Liver (tissue), 9 donors: ENCODE results near the gene VASH2. TPM values are rescaled to one million over a fixed set of nuclear protein-coding genes. Genes with fewer than 3 reads are reported as not detected.

ENCODE experiments used
- DNase-seq: peaks from one replicate; pipeline ENCODE4 v3.0.0-alpha.2; 2017; ENCODE audit warnings: low spot score
- H3K27ac ChIP-seq, 2 donors: one replicate each; pipeline ENCODE4 v1.7.0; 2013; ENCODE audit warnings: inconsistent platforms in 2 of 2, low read length in 2 of 2, control low read depth in 1 of 2, low read depth in 1 of 2, mild to moderate bottlenecking in 1 of 2
- H3K27me3 ChIP-seq, 4 donors: one replicate each; pipeline versions ENCODE4 v1.6.1 to v1.7.0; 2013; ENCODE audit warnings: low read length in 3 of 4, inconsistent platforms in 1 of 4, mild to moderate bottlenecking in 1 of 4, moderate library complexity in 1 of 4; ENCODE audit not compliant: control insufficient read depth in 4 of 4, insufficient read depth in 4 of 4
- H3K36me3 ChIP-seq, 4 donors: one replicate each; pipeline versions ENCODE4 v1.6.1 to v1.7.0; 2013; ENCODE audit warnings: low read length in 3 of 4, mild to moderate bottlenecking in 3 of 4, low read depth in 1 of 4, moderate library complexity in 1 of 4; ENCODE audit not compliant: control insufficient read depth in 4 of 4, insufficient read depth in 3 of 4
- H3K4me1 ChIP-seq, 4 donors: one replicate each; pipeline versions ENCODE4 v1.6.1 to v1.7.0; 2013; ENCODE audit warnings: low read length in 3 of 4, mild to moderate bottlenecking in 3 of 4, moderate library complexity in 1 of 4; ENCODE audit not compliant: control insufficient read depth in 4 of 4, insufficient read depth in 4 of 4
- H3K4me3 ChIP-seq, 3 donors: one replicate each; pipeline versions ENCODE4 v1.6.1 to v1.7.0; 2013; ENCODE audit warnings: low read length in 3 of 3, control low read depth in 1 of 3, low read depth in 1 of 3, mild to moderate bottlenecking in 1 of 3
- H3K9ac ChIP-seq, 2 donors: one replicate each; pipeline ENCODE4 v1.7.0; 2013; ENCODE audit warnings: low read length in 2 of 2, mild to moderate bottlenecking in 2 of 2, moderate library complexity in 2 of 2, control low read depth in 1 of 2, low read depth in 1 of 2
- H3K9me3 ChIP-seq, 4 donors: one replicate each; pipeline versions ENCODE4 v1.6.1 to v1.7.0; 2013; ENCODE audit warnings: low read length in 3 of 4; ENCODE audit not compliant: control insufficient read depth in 4 of 4
- EGR1 ChIP-seq, 2 donors: IDR thresholded peaks; 2 replicates each; pipeline ENCODE4 v1.6.1; 2016 to 2018; ENCODE audit warnings: antibody characterized with exemption in 2 of 2, low read depth in 2 of 2
- FOXA2 ChIP-seq: IDR thresholded peaks from 2 replicates; pipeline ENCODE4 v1.6.1; 2016; ENCODE audit warnings: antibody characterized with exemption
- GABPA ChIP-seq, 2 donors: IDR thresholded peaks in 1 of 2; conservative IDR thresholded peaks in 1 of 2; 2 replicates each; pipeline ENCODE4 v1.6.1; 2016; ENCODE audit warnings: antibody characterized with exemption in 2 of 2, mild to moderate bottlenecking in 1 of 2, moderate library complexity in 1 of 2
- HNF4A ChIP-seq, 2 donors: conservative IDR thresholded peaks; 2 replicates each; pipeline ENCODE4 v1.6.1; 2016; ENCODE audit warnings: antibody characterized with exemption in 2 of 2, mild to moderate bottlenecking in 2 of 2
- HNF4G ChIP-seq: IDR thresholded peaks from 2 replicates; pipeline ENCODE4 v1.6.1; 2016; ENCODE audit warnings: antibody characterized with exemption
- JUND ChIP-seq, 2 donors: IDR thresholded peaks; 2 replicates each; pipeline ENCODE4 v1.6.1; 2016; ENCODE audit warnings: antibody characterized with exemption in 2 of 2
- NR2F2 ChIP-seq: IDR thresholded peaks from 2 replicates; pipeline ENCODE4 v1.6.1; 2016; ENCODE audit warnings: antibody characterized with exemption
- RAD21 ChIP-seq, 2 donors: IDR thresholded peaks; 2 replicates each; pipeline ENCODE4 v1.6.1; 2016; ENCODE audit warnings: antibody characterized with exemption in 2 of 2, mild to moderate bottlenecking in 2 of 2
- REST ChIP-seq: IDR thresholded peaks from 2 replicates; pipeline ENCODE4 v1.6.1; 2016; ENCODE audit warnings: antibody characterized with exemption, mild to moderate bottlenecking
- RXRA ChIP-seq, 2 donors: IDR thresholded peaks; 2 replicates each; pipeline ENCODE4 v1.6.1; 2017 to 2018; ENCODE audit warnings: antibody characterized with exemption in 2 of 2, mild to moderate bottlenecking in 1 of 2
- YY1 ChIP-seq: IDR thresholded peaks from 2 replicates; pipeline ENCODE4 v1.6.1; 2016; ENCODE audit warnings: antibody characterized with exemption, mild to moderate bottlenecking
- ZBTB33 ChIP-seq: IDR thresholded peaks from 2 replicates; pipeline ENCODE4 v1.6.1; 2016; ENCODE audit warnings: antibody characterized with exemption
- WGBS: extraction: QIAGEN DNeasy Blood & Tissue Kit; methylation state at CpG from one replicate; pipeline ENCODE4 v1.1.7; 2013; 5-methylcytosine and 5-hydroxymethylcytosine counted together
- polyA plus RNA-seq, 2 donors: library from polyadenylated mRNA; stranded (reverse) in 1 of 2; unstranded in 1 of 2; fragments of 200-250 nt in 1 of 2; fragments of >200 nt in 1 of 2; fragmentation: Nextera tagmentation in 1 of 2; extraction: Ambion mirVana in 1 of 2; gene quantifications; one replicate each; pipeline versions ENCODE4 v1.2.1 to v1.2.3, GENCODE V29; 2013 to 2015
- total RNA-seq, 2 donors: library from RNA; depleted of rRNA; stranded (reverse); fragments of >200 nt; gene quantifications; one replicate each; pipeline ENCODE4 v1.2.3, GENCODE V29; 2014
- TF ChIP-seq, protein P1 (sequence below): IDR thresholded peaks from 2 replicates; pipeline ENCODE4 v1.6.1; 2016; ENCODE audit warnings: antibody characterized with exemption
- donor health status: healthy.
- donor health status: healthy.
- donor health status: healthy.
- donor health status: healthy.
- donor health status: healthy.

The VASH2 gene
- total and polyA plus RNA-seq, 4 donors: 0.01 to 0.70 (median 0.23) TPM

DNA sequence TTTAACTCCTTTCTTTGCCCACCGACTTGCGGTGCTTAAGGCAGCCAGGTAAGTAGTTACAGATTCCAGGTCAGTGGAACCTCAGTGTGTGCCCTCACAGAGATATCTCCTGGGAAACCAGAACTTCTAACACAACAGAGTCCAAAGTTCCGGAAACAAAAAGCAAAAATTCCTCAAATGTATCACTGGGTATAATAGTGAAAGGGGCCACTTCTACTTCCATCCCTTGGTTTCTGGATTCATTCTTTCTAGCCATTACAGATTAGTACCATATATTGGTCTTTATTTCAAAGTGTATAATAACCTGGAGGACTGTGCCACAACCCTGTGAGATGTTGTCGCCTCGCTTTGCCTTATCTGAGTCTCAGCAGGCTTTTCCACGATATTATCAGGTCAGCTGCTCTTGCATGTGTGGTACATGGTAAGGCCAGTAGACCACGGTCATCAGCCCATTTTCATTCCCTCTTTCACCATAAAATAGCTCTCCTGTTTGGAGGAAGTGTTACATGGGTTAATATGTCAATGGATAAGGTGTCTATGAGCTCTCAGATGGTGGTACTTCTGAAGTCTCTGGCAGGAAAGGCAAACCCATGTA lies 14.9 kb upstream of the VASH2 start:
- WGBS: 82% methylated on average over 7 of the region's 7 CpGs
- no peak for DNase-seq
- Histone ChIP-seq H3K4me3 (no peak overlapping the region), H3K9me3 (no peaks in the 10 kb centered on the region), H3K4me1 (no peaks in the 10 kb centered on the region), H3K27ac (no peak overlapping the region), H3K9ac (no peak overlapping the region), H3K27me3 (no peaks in the 10 kb centered on the region), H3K36me3 (no peaks in the 10 kb centered on the region)
- TF ChIP-seq EGR1 (IDR thresholded peaks at IDR 0.05; ENCODE audit: low read depth in 2 of 2) (no peak), ZBTB33 (no peak), REST (no peak), NR2F2 (no peak), HNF4G (no peak), YY1 (no peak), JUND (IDR thresholded peaks at IDR 0.05) (no peak), RAD21 (IDR thresholded peaks at IDR 0.05) (no peak), HNF4A (conservative IDR thresholded peaks at IDR 0.05) (no peak)

GRCh38 chr1:212937034-212937433 lies 13.3 kb upstream of the VASH2 start:
- Histone ChIP-seq H3K4me1 (no peaks in the 10 kb centered on the region), H3K36me3 (no peaks in the 10 kb centered on the region), H3K27ac (no peak overlapping the region), H3K9me3 (no peaks in the 10 kb centered on the region), H3K27me3 (no peaks in the 10 kb centered on the region), H3K9ac (no peak overlapping the region), H3K4me3 (no peak overlapping the region)
- 93% methylated on average over 3 of the region's 3 CpGs for WGBS
- no peak for DNase-seq
- TF ChIP-seq FOXA2 (no peak), GABPA (IDR thresholded peaks at IDR 0.05 in 1 of 2, conservative IDR thresholded peaks at IDR 0.05 in 1 of 2) (no peak), NR2F2 (no peak), HNF4G (no peak), RXRA (IDR thresholded peaks at IDR 0.05) (no peak), EGR1 (IDR thresholded peaks at IDR 0.05; ENCODE audit: low read depth in 2 of 2) (no peak), ZBTB33 (no peak)
- TF ChIP-seq, protein P1, sequence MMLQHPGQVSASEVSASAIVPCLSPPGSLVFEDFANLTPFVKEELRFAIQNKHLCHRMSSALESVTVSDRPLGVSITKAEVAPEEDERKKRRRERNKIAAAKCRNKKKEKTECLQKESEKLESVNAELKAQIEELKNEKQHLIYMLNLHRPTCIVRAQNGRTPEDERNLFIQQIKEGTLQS: no peak
